ENCODE results near the gene ARID1B.

ARID1B gene

GRCh38 chr6:157017861-157018260 lies 240.7 kb downstream of the ARID1B start:
- peaks cover 5% of the 10 kb centered on the region; the same call in 1 of the 2 replicates for H4K20me1 ChIP-seq (ENCODE audit: low read depth, low read length)
- H3F3A ChIP-seq (ENCODE audit: insufficient read depth), result peaks cover 23% of the 10 kb centered on the region
- H3K9ac ChIP-seq (ENCODE audit: low read length), result no peak overlapping the region
- no peaks in the 10 kb centered on the region for H3K36me3 ChIP-seq (ENCODE audit: low read length)
- H3K4me2 ChIP-seq (ENCODE audit: low read depth, low read length, poor library complexity, severe bottlenecking), result no peak overlapping the region
- TF ChIP-seq CTCF (IDR thresholded peaks at IDR 0.05; ENCODE audit: insufficient read depth, low read length, poor library complexity, severe bottlenecking) (no peak), EZH2phosphoT487 (conservative IDR thresholded peaks at IDR 0.05; ENCODE audit: low read length) (no peak)
- H3K27ac ChIP-seq (ENCODE audit: low read depth, low read length), result no peak overlapping the region
- no peaks in the 10 kb centered on the region for H3K9me3 ChIP-seq (ENCODE audit: insufficient read depth, low read length)
- H3K27me3 ChIP-seq (ENCODE audit: low read length), result no peaks in the 10 kb centered on the region
- H3K79me2 ChIP-seq (ENCODE audit: insufficient read depth, low read length), result peaks cover 44% of the 10 kb centered on the region
- no peak overlapping the region for H3K4me3 ChIP-seq (ENCODE audit: insufficient read depth, low read length, poor library complexity, severe bottlenecking)
- H2AFZ ChIP-seq (ENCODE audit: low read depth, low read length, severe bottlenecking), result no peak overlapping the region
- H3K9me2 ChIP-seq (replicated peaks; ENCODE audit: insufficient read depth, low read length), result no peaks in the 10 kb centered on the region

- Histone ChIP-seq H3K9me3 (ENCODE audit: insufficient read depth, low read length) (no peaks in the 10 kb centered on the region), H3K4me3 (ENCODE audit: insufficient read depth, low read length, poor library complexity, severe bottlenecking) (peak overlapping the region; percentile 39), H3K79me2 (ENCODE audit: insufficient read depth, low read length) (peaks cover 57% of the 10 kb centered on the region), H3K9me2 (replicated peaks; ENCODE audit: insufficient read depth, low read length) (no peaks in the 10 kb centered on the region), H2AFZ (ENCODE audit: low read depth, low read length, severe bottlenecking) (no peak overlapping the region), H3K27me3 (ENCODE audit: low read length) (no peaks in the 10 kb centered on the region), H4K20me1 (ENCODE audit: low read depth, low read length) (peaks cover 5% of the 10 kb centered on the region; the same call in 1 of the 2 replicates), H3F3A (ENCODE audit: insufficient read depth) (peaks cover 23% of the 10 kb centered on the region), H3K36me3 (ENCODE audit: low read length) (no peaks in the 10 kb centered on the region), H3K9ac (ENCODE audit: low read length) (peak overlapping the region; percentile 78), H3K4me2 (ENCODE audit: low read depth, low read length, poor library complexity, severe bottlenecking) (peak overlapping the region; percentile 95), H3K27ac (ENCODE audit: low read depth, low read length) (peak overlapping the region; percentile 94)
- TF ChIP-seq EZH2phosphoT487 (conservative IDR thresholded peaks at IDR 0.05; ENCODE audit: low read length) (no peak), CTCF (IDR thresholded peaks at IDR 0.05; ENCODE audit: insufficient read depth, low read length, poor library complexity, severe bottlenecking) (no peak)
These were observed 242.0 kb downstream of the ARID1B start for GRCh38 chr6:157019115-157019641.

GRCh38 chr6:157019733-157020132 lies 242.6 kb downstream of the ARID1B start:
- H3K27me3 ChIP-seq (ENCODE audit: low read length), result no peaks in the 10 kb centered on the region
- no peak for TF ChIP-seq EZH2phosphoT487 (conservative IDR thresholded peaks at IDR 0.05; ENCODE audit: low read length)
- TF ChIP-seq CTCF (IDR thresholded peaks at IDR 0.05; ENCODE audit: insufficient read depth, low read length, poor library complexity, severe bottlenecking), result peak; percentile 16
- H3K79me2 ChIP-seq (ENCODE audit: insufficient read depth, low read length), result peaks cover 60% of the 10 kb centered on the region
- H3K9ac ChIP-seq (ENCODE audit: low read length), result peak overlapping the region; percentile 78
- peak overlapping the region; percentile 94 for H3K27ac ChIP-seq (ENCODE audit: low read depth, low read length)
- peaks cover 5% of the 10 kb centered on the region; the same call in 1 of the 2 replicates for H4K20me1 ChIP-seq (ENCODE audit: low read depth, low read length)
- no peak overlapping the region for H2AFZ ChIP-seq (ENCODE audit: low read depth, low read length, severe bottlenecking)
- peaks cover 23% of the 10 kb centered on the region for H3F3A ChIP-seq (ENCODE audit: insufficient read depth)
- peak overlapping the region; percentile 39 for H3K4me3 ChIP-seq (ENCODE audit: insufficient read depth, low read length, poor library complexity, severe bottlenecking)
- no peaks in the 10 kb centered on the region for H3K9me2 ChIP-seq (replicated peaks; ENCODE audit: insufficient read depth, low read length)
- H3K36me3 ChIP-seq (ENCODE audit: low read length), result no peaks in the 10 kb centered on the region
- peak overlapping the region; percentile 95 for H3K4me2 ChIP-seq (ENCODE audit: low read depth, low read length, poor library complexity, severe bottlenecking)
- no peaks in the 10 kb centered on the region for H3K9me3 ChIP-seq (ENCODE audit: insufficient read depth, low read length)
